HCT116 (cell line): Measurements from ENCODE around the gene SF3A2. TPM values are rescaled to one million over a fixed set of nuclear protein-coding genes. Genes with fewer than 3 reads are reported as not detected.

Source experiments
- ATAC-seq: fragments of 200-7000 bp; cut with Tn5 transposase; 2 replicates; pipeline ENCODE4 v1.9.1; 2020; ENCODE audit warnings: mild to moderate bottlenecking, moderate library complexity
- BruUV-seq: library from RNA; stranded (reverse); fragments of 400-500 nt; replicated peaks from 2 replicates; lab custom pipeline; 2021; lab: Mats Ljungman, UMichigan
- CTCF ChIA-PET: fragments of 300-600 bp; sonication (Branson Sonifier 250); formaldehyde crosslinking; loops from one replicate; lab custom pipeline; 2021; ENCODE audit warnings: antibody characterized with exemption; lab: Charles Lee
- POLR2A ChIA-PET: fragments of 300-600, 350-600 bp; sonication (Branson Sonifier 250); formaldehyde crosslinking; loops from one replicate; lab custom pipeline; 2021; ENCODE audit warnings: antibody characterized with exemption; lab: Charles Lee
- RAD21 ChIA-PET, 2 experiments: fragments of 300-600 bp; sonication (Branson Sonifier 250); formaldehyde crosslinking; loops; one replicate each; lab custom pipeline; 2023; ENCODE audit warnings: low total read pairs in 2 of 2; ENCODE audit not compliant: uncharacterized antibody in 2 of 2, unreplicated experiment in 2 of 2, low non-redundant PET in 1 of 2; lab: Charles Lee
- DNase-seq: peaks from one replicate; pipeline ENCODE4 v3.0.0-alpha.2; 2010; ENCODE audit warnings: low read depth, low spot score
- H2AFZ ChIP-seq: fragments of 200-600 bp; shearing (Covaris generic), sonication (generic); 2 replicates; pipeline ENCODE4 v1.6.1; 2017; ENCODE audit warnings: low read depth, mixed run types, mixed read lengths, antibody characterized with exemption, low read length; ENCODE audit not compliant: poor library complexity, severe bottlenecking
- H3K27ac ChIP-seq: 2 replicates; pipeline ENCODE4 v1.5.1; 2012; ENCODE audit warnings: low read depth, low read length
- H3K27me3 ChIP-seq: fragments of 200-600 bp; sonication (generic); 2 replicates; pipeline ENCODE4 v1.6.1; 2016; ENCODE audit warnings: mixed run types, low read length, mixed read lengths; ENCODE audit not compliant: insufficient read depth
- H3K36me3 ChIP-seq, 2 experiments: fragments of 200-500 bp in 1 of 2; fragments of 200-600 bp in 1 of 2; sonication (Bioruptor generic) in 1 of 2; sonication (generic) in 1 of 2; 2 replicates each; pipeline versions ENCODE4 v1.5.1 to v1.6.1; 2014 to 2016; ENCODE audit warnings: low read length in 2 of 2, inconsistent platforms in 1 of 2, mixed read lengths in 1 of 2, mixed run types in 1 of 2; ENCODE audit not compliant: insufficient read depth in 2 of 2, control insufficient read depth in 1 of 2
- H3K4me1 ChIP-seq, 2 experiments: fragments of 200-600 bp in 1 of 2; sonication (generic) in 1 of 2; 2 replicates each; pipeline versions ENCODE4 v1.5.1 to v1.6.1; 2012 to 2017; ENCODE audit warnings: low read length in 2 of 2, inconsistent platforms in 1 of 2, mild to moderate bottlenecking in 1 of 2, mixed read lengths in 1 of 2, mixed run types in 1 of 2, moderate library complexity in 1 of 2; ENCODE audit not compliant: insufficient read depth in 2 of 2, control insufficient read depth in 1 of 2
- H3K4me2 ChIP-seq: fragments of 200-600 bp; sonication (generic); 2 replicates; pipeline ENCODE4 v1.6.1; 2017; ENCODE audit warnings: mixed run types, low read length, mixed read lengths
- H3K4me3 ChIP-seq, 2 experiments: fragments of 200-600 bp in 1 of 2; sonication (generic) in 1 of 2; replicated peaks in 1 of 2; 2 replicates each; pipeline ENCODE4 v1.5.1; 2011 to 2016; ENCODE audit warnings: low read length in 2 of 2, control low read depth in 1 of 2, low read depth in 1 of 2, mild to moderate bottlenecking in 1 of 2, mixed read lengths in 1 of 2, mixed run types in 1 of 2
- H3K79me2 ChIP-seq: fragments of 200-600 bp; sonication (generic); 2 replicates; pipeline ENCODE4 v1.6.1; 2017; ENCODE audit warnings: mild to moderate bottlenecking, mixed run types, low read length, moderate library complexity, mixed read lengths; ENCODE audit not compliant: insufficient read depth
- H3K9ac ChIP-seq: fragments of 200-600 bp; sonication (generic); 2 replicates; pipeline ENCODE4 v1.6.1; 2016; ENCODE audit warnings: low read length, mixed read lengths
- H3K9me2 ChIP-seq: fragments of 200-600 bp; sonication (generic), shearing (Covaris generic); 2 replicates; pipeline ENCODE4 v1.6.1; 2017; ENCODE audit warnings: mixed run types, mild to moderate bottlenecking, moderate library complexity; ENCODE audit not compliant: insufficient read depth
- H3K9me3 ChIP-seq, 2 experiments: fragments of 200-500 bp in 1 of 2; fragments of 200-600 bp in 1 of 2; sonication (Bioruptor generic) in 1 of 2; sonication (generic) in 1 of 2; 2 replicates each; pipeline ENCODE4 v1.6.1; 2014 to 2017; ENCODE audit warnings: low read length in 2 of 2, mixed read lengths in 2 of 2, inconsistent platforms in 1 of 2, low read depth in 1 of 2, mild to moderate bottlenecking in 1 of 2, mixed run types in 1 of 2, moderate library complexity in 1 of 2; ENCODE audit not compliant: control insufficient read depth in 1 of 2, insufficient read depth in 1 of 2
- H4K20me1 ChIP-seq: fragments of 200-600 bp; sonication (generic), shearing (Covaris generic); 2 replicates; pipeline ENCODE4 v1.6.1; 2017; ENCODE audit warnings: mixed run types, mild to moderate bottlenecking, moderate library complexity; ENCODE audit not compliant: insufficient read depth
- ATF3 ChIP-seq: IDR thresholded peaks from 2 replicates; pipeline ENCODE4 v1.6.1; 2012
- CBX3 ChIP-seq: IDR thresholded peaks from 2 replicates; pipeline ENCODE4 v1.6.1; 2012; ENCODE audit warnings: low read depth
- EGR1 ChIP-seq: IDR thresholded peaks from 2 replicates; pipeline ENCODE4 v1.6.1; 2012; ENCODE audit warnings: low read depth
- EZH2 ChIP-seq: fragments of 200-600 bp; sonication (generic); IDR thresholded peaks from 2 replicates; pipeline ENCODE4 v1.6.1; 2017; ENCODE audit warnings: antibody characterized with exemption, mixed run types
- FOSL1 ChIP-seq: IDR thresholded peaks from 2 replicates; pipeline ENCODE4 v1.6.1; 2012; ENCODE audit warnings: low read depth
- POLR2A ChIP-seq: IDR thresholded peaks from 2 replicates; pipeline ENCODE4 v1.7.0; 2011; ENCODE audit warnings: borderline replicate concordance; ENCODE audit not compliant: insufficient read depth, insufficient read length; ENCODE audit errors: extremely low read depth
- POLR2AphosphoS5 ChIP-seq: IDR thresholded peaks from 2 replicates; pipeline ENCODE4 v1.6.1; 2011; ENCODE audit warnings: mild to moderate bottlenecking, low read depth, low read length, moderate library complexity
- RAD21 ChIP-seq: IDR thresholded peaks from 2 replicates; pipeline ENCODE4 v1.6.1; 2012; ENCODE audit warnings: low read depth, mild to moderate bottlenecking
- SIN3A ChIP-seq: IDR thresholded peaks from 2 replicates; pipeline ENCODE4 v1.6.1; 2012; ENCODE audit warnings: low read depth
- SP1 ChIP-seq: IDR thresholded peaks from 2 replicates; pipeline ENCODE4 v1.6.1; 2012; ENCODE audit warnings: low read depth
- SRF ChIP-seq: IDR thresholded peaks from 2 replicates; pipeline ENCODE4 v1.6.1; 2012; ENCODE audit warnings: low read depth
- TCF7L2 ChIP-seq: IDR thresholded peaks from 2 replicates; pipeline ENCODE4 v1.7.0; 2011; ENCODE audit warnings: borderline replicate concordance, inconsistent platforms; ENCODE audit not compliant: insufficient read depth, insufficient read length; ENCODE audit errors: extremely low read depth
- YY1 ChIP-seq: IDR thresholded peaks from 2 replicates; pipeline ENCODE4 v1.6.1; 2011; ENCODE audit warnings: low read length, low read depth, moderate library complexity, mild to moderate bottlenecking; ENCODE audit not compliant: insufficient replicate concordance; ENCODE audit errors: extremely low read depth
- ZFX ChIP-seq: fragments of 450-650 bp; IDR thresholded peaks from 2 replicates; pipeline ENCODE4 v1.6.1; 2017
- ZNF274 ChIP-seq: fragments of 200-500 bp; sonication (Bioruptor generic); IDR thresholded peaks from 2 replicates; pipeline ENCODE4 v1.6.1; 2014; ENCODE audit warnings: mild to moderate bottlenecking, low read depth, low read length, inconsistent platforms
- intact Hi-C: fragments of 100-400 bp; cut with micrococcal nuclease; formaldehyde crosslinking; loops from 2 replicates; pipeline ENCODE4 v1.10.0; 2022
- total RNA-seq: library from RNA; stranded (reverse); gene quantifications from one replicate; pipeline ENCODE4 v1.2.1, GENCODE V29; 2021; ENCODE audit not compliant: unreplicated experiment
- TF ChIP-seq, protein P1 (sequence below): IDR thresholded peaks from 2 replicates; pipeline ENCODE4 v1.6.1; 2012
- TF ChIP-seq, protein P2 (sequence below): IDR thresholded peaks from 2 replicates; pipeline ENCODE4 v1.6.1; 2011; ENCODE audit warnings: mild to moderate bottlenecking, low read length, moderate library complexity; ENCODE audit not compliant: insufficient replicate concordance; ENCODE audit errors: extremely low read depth

Gene SF3A2
- total RNA-seq, 1 experiment from 2014 or later, result 166 TPM

GRCh38 chr19:2215281-2215751 is 21.3 kb upstream of the SF3A2 start:
- H3K9ac ChIP-seq, result no peak overlapping the region
- no peaks in the 10 kb centered on the region for H3K27me3 ChIP-seq
- ChIA-PET POLR2A (no interaction called here), CTCF (no interaction called here), RAD21 (no interaction called here)
- peaks cover 4% of the 10 kb centered on the region; the same call in 1 of the 2 replicates for H3K79me2 ChIP-seq
- intact Hi-C loops, result no loop called here
- ATAC-seq (peak; percentile 46), DNase-seq (no peak)
- H4K20me1 ChIP-seq, result no peaks in the 10 kb centered on the region
- H3K9me3 ChIP-seq, result no peaks in the 10 kb centered on the region
- no peak overlapping the region for H2AFZ ChIP-seq
- H3K4me2 ChIP-seq, result no peak overlapping the region
- no peaks in the 10 kb centered on the region for H3K4me1 ChIP-seq
- no TSS peak for BruUV-seq
- no peak overlapping the region for H3K27ac ChIP-seq
- H3K36me3 ChIP-seq, result peaks cover 40 to 53% of the 10 kb centered on the region in 2 experiments; a peak in 3 of 4 replicates
- no peak for TF ChIP-seq POLR2A
- no peak for TF ChIP-seq ATF3
- TF ChIP-seq ZFX, result no peak
- TF ChIP-seq EGR1, result no peak
- TF ChIP-seq, protein P1, sequence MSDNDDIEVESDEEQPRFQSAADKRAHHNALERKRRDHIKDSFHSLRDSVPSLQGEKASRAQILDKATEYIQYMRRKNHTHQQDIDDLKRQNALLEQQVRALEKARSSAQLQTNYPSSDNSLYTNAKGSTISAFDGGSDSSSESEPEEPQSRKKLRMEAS, result no peak
- TF ChIP-seq, protein P2, sequence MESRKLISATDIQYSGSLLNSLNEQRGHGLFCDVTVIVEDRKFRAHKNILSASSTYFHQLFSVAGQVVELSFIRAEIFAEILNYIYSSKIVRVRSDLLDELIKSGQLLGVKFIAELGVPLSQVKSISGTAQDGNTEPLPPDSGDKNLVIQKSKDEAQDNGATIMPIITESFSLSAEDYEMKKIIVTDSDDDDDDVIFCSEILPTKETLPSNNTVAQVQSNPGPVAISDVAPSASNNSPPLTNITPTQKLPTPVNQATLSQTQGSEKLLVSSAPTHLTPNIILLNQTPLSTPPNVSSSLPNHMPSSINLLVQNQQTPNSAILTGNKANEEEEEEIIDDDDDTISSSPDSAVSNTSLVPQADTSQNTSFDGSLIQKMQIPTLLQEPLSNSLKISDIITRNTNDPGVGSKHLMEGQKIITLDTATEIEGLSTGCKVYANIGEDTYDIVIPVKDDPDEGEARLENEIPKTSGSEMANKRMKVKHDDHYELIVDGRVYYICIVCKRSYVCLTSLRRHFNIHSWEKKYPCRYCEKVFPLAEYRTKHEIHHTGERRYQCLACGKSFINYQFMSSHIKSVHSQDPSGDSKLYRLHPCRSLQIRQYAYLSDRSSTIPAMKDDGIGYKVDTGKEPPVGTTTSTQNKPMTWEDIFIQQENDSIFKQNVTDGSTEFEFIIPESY, result no peak
- no peak for TF ChIP-seq SRF
- TF ChIP-seq YY1, result no peak
- TF ChIP-seq SIN3A, result no peak
- TF ChIP-seq POLR2AphosphoS5, result no peak
- no peak for TF ChIP-seq CBX3
- TF ChIP-seq FOSL1, result no peak
- TF ChIP-seq EZH2, result no peak
- no peak for TF ChIP-seq TCF7L2
- no peak for TF ChIP-seq ZNF274
- TF ChIP-seq RAD21, result no peak
- TF ChIP-seq SP1, result no peak
- no peak overlapping the region for H3K4me3 ChIP-seq
- no peaks in the 10 kb centered on the region for H3K9me2 ChIP-seq
